GM18498 (cell line): Measurements from ENCODE around the gene RAD17.
"Not testable (repeated sequence)": the region's sequence is repeated elsewhere in the genome, so short reads cannot be mapped to it uniquely, and the experiment has no call there.

ENCODE experiments used
- ATAC-seq: cut with Tn5 transposase; IDR thresholded peaks from one replicate; pipeline ENCODE4 v1.9.1; 2021; ENCODE audit warnings: mild to moderate bottlenecking, moderate library complexity; ENCODE audit not compliant: unreplicated experiment

RAD17 gene

GRCh38 chr5:69454460-69455249 lies 85.0 kb downstream of the RAD17 start:
- no peak for ATAC-seq

- ATAC-seq: not testable (repeated sequence)
These were observed 85.9 kb downstream of the RAD17 start for GRCh38 chr5:69455428-69455988.

DNA sequence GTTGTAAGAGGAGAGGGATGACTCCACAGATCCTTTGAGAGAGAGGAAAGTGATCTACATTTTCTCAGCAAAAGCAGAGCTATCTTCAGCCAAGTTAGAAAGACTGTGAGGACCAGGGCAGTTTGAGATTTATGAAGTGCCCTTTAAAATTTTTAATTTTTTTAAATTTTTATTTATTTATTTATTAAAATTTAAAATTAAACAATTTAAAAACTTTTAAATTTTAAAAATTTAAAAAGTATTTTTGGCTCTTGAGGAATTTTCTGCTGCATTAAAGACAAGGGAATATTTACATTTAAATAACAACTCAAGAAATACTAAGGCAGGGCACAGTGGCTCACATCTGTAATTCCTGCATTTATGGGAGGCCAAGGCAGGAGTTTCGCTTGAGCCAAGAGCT lies 92.6 kb downstream of the RAD17 start:
- no peak for ATAC-seq
